ENCODE measurements around the gene ZNF286A.
"Not testable (repeated sequence)": the region's sequence is repeated elsewhere in the genome, so short reads cannot be mapped to it uniquely, and the experiment has no call there.

ZNF286A gene

GRCh38 chr17:15663691-15664090 is 35.9 kb upstream of the ZNF286A start:
- H3K4me3 ChIP-seq (ENCODE audit: low read depth, low read length), result no peak overlapping the region
- TF ChIP-seq, protein P1, sequence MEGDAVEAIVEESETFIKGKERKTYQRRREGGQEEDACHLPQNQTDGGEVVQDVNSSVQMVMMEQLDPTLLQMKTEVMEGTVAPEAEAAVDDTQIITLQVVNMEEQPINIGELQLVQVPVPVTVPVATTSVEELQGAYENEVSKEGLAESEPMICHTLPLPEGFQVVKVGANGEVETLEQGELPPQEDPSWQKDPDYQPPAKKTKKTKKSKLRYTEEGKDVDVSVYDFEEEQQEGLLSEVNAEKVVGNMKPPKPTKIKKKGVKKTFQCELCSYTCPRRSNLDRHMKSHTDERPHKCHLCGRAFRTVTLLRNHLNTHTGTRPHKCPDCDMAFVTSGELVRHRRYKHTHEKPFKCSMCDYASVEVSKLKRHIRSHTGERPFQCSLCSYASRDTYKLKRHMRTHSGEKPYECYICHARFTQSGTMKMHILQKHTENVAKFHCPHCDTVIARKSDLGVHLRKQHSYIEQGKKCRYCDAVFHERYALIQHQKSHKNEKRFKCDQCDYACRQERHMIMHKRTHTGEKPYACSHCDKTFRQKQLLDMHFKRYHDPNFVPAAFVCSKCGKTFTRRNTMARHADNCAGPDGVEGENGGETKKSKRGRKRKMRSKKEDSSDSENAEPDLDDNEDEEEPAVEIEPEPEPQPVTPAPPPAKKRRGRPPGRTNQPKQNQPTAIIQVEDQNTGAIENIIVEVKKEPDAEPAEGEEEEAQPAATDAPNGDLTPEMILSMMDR (IDR thresholded peaks at IDR 0.05; ENCODE audit: borderline replicate concordance, insufficient read depth, low read depth, low read length), result no peak

- not testable (repeated sequence) for H3K4me3 ChIP-seq (ENCODE audit: low read depth, low read length)
These were observed 30.0 kb upstream of the ZNF286A start for GRCh38 chr17:15669526-15669925.

- H3K4me3 ChIP-seq (ENCODE audit: low read depth, low read length), result not testable (repeated sequence)
These were observed 24.9 kb upstream of the ZNF286A start for GRCh38 chr17:15674640-15675039.

GRCh38 chr17:15675991-15676390 is 23.6 kb upstream of the ZNF286A start:
- H3K4me3 ChIP-seq (ENCODE audit: low read depth, low read length), result not testable (repeated sequence)

DNA sequence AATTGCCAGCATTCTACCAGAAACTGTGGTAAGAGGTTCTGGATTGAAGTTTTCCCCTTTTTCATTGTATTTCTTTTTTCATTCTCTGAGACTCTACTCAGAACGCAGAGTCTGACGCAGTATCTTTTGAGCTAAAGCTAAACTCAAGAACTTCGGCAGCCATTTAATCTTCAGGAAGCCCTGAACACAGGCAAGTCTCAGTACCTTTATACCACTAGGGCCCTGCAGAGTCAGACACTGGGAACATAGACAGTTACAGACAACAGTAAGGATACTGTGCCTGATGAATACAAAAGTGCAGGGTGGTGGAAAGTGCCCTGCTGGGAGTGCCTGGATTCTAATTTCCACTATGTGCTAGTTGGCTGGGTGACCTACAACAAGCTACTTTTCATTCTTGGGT is 16.4 kb upstream of the ZNF286A start:
- peak overlapping the region; percentile 66 for H3K4me3 ChIP-seq (ENCODE audit: low read depth, low read length)

DNA sequence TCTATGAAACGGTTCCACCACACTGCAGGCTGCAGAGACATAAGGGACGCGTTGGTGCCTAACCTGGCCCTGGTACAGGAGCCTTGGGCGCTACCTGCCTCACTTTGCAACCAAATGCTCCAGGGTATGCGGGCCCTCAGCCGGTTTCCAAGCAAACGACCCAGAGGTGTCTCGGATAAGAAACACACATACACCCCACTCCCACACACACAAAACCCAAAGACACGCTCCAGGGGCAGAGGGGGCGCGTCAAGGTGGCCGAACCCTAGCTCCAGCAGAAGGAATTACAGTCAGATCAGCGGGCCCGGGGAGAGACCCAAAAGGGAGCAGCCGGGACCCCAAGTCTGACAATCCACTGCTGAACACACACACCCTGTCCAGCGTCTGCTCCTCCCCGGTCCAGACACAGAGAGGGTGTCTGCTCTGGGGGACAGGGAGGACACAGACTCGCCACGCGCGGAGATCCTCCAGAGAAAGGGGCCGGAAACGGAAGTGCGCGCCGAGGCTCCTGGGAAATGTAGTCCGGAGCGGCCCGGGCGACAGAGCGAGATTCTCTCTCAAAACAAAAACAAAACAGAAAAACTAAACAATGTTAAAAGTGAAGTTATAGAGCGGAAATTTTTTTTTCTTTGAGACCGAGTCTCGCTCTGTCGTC is 15.6 kb upstream of the ZNF286A start, which contains the start of gene TRIM16:
Gene TRIM16, minus strand, starts transcription at position 488 of the 655 bp plus-strand sequence. CDS start 32,702 bp downstream, outside the sequence.
- TF ChIP-seq, protein P1 (IDR thresholded peaks at IDR 0.05; ENCODE audit: borderline replicate concordance, insufficient read depth, low read depth, low read length), result peak; percentile 6; the same call in 1 of the 2 replicates
- H3K4me3 ChIP-seq (ENCODE audit: low read depth, low read length), result peak within 1 kb of the TSS; percentile 66

GRCh38 chr17:15687494-15687893 is 12.1 kb upstream of the ZNF286A start:
- not testable (repeated sequence) for H3K4me3 ChIP-seq (ENCODE audit: low read depth, low read length)

GRCh38 chr17:15698967-15699366 is 585 bp upstream of the ZNF286A start:
- H3K4me3 ChIP-seq (ENCODE audit: low read depth, low read length), result peak overlapping the region; percentile 60

- H3K4me3 ChIP-seq (ENCODE audit: low read depth, low read length), result peak overlapping the region; percentile 60
These were observed 385 bp downstream of the ZNF286A start for GRCh38 chr17:15699937-15700336.

GRCh38 chr17:15704239-15704638 is 4.7 kb downstream of the ZNF286A start:
- H3K4me3 ChIP-seq (ENCODE audit: low read depth, low read length), result not testable (repeated sequence)

GRCh38 chr17:15704813-15705212 is 5.3 kb downstream of the ZNF286A start:
- not testable (repeated sequence) for H3K4me3 ChIP-seq (ENCODE audit: low read depth, low read length)

GRCh38 chr17:15708879-15709278 is 9.3 kb downstream of the ZNF286A start:
- not testable (repeated sequence) for H3K4me3 ChIP-seq (ENCODE audit: low read depth, low read length)

GRCh38 chr17:15716601-15717563 is 17.3 kb downstream of the ZNF286A start:
- not testable (repeated sequence) for H3K4me3 ChIP-seq (ENCODE audit: low read depth, low read length)

DNA sequence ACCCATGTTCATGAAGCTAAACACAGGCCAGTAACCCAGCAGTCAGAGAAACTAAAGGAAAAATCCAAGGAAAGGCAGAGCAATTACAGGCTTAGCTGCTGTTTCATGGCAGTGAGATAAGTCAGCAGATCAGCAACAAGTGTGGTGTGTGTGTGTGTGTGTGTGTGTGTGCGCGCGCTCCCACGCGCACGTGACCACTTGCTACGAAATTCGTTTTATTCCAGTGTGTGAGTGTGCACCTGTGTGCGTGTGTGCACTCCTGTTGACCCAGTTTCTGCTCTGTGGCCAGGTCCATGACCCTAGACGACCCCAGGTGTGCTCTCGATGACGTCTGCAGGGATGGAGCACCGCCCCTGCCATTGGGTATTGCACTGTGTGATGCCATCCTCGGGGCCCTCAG is 31.0 kb downstream of the ZNF286A start:
- H3K4me3 ChIP-seq (ENCODE audit: low read depth, low read length), result not testable (repeated sequence)

DNA sequence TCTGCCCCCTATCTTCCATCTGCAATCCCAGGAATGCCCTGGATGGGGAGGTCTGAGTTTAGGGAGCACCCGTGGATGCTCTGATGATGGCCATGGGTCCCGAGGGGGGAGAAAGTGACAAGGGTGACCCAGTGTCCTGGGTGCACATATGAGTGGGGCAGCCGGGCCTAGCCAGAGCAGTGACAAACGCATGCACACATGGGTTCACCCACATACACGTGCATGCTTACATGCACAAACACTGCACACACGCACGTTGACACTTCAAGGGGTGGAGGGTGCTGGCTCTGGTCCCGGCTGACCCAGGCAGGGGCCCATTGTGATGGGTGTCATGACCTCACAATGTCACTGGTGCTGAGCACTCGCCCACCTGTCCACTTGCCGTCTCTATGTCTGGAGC is 32.3 kb downstream of the ZNF286A start, which contains the start of gene TBC1D26:
Gene TBC1D26, plus strand, starts transcription at position 384 of the 400 bp plus-strand sequence. CDS start 3,066 bp downstream, outside the sequence.
- H3K4me3 ChIP-seq (ENCODE audit: low read depth, low read length), result not testable (repeated sequence)

GRCh38 chr17:15733174-15733789 is 33.7 kb downstream of the ZNF286A start:
- not testable (repeated sequence) for H3K4me3 ChIP-seq (ENCODE audit: low read depth, low read length)

DNA sequence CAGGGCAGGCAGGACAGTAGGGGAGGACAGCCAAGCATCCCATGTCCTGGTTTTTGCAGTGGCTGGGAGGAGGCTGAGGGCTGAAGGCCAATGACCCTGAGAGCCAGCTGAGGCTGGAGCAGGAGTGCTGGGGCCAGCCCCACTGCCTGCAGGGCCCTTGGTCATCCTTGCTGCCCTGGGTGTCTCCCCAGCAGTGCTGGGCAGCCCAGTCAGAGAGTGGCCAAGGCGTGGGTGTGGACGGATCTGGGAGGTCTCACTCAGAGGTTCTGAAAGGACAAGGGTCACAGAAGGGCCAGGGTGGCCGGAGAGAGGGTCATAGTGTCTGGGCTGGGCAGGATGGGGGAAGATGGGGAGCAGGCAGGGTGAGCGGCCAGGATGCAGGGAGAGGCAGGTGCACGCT is 37.0 kb downstream of the ZNF286A start:
- H3K4me3 ChIP-seq (ENCODE audit: low read depth, low read length), result not testable (repeated sequence)

Data from GM12875 (cell line).